Measurements from ENCODE around the gene ZNF346.

The ZNF346 gene

DNA sequence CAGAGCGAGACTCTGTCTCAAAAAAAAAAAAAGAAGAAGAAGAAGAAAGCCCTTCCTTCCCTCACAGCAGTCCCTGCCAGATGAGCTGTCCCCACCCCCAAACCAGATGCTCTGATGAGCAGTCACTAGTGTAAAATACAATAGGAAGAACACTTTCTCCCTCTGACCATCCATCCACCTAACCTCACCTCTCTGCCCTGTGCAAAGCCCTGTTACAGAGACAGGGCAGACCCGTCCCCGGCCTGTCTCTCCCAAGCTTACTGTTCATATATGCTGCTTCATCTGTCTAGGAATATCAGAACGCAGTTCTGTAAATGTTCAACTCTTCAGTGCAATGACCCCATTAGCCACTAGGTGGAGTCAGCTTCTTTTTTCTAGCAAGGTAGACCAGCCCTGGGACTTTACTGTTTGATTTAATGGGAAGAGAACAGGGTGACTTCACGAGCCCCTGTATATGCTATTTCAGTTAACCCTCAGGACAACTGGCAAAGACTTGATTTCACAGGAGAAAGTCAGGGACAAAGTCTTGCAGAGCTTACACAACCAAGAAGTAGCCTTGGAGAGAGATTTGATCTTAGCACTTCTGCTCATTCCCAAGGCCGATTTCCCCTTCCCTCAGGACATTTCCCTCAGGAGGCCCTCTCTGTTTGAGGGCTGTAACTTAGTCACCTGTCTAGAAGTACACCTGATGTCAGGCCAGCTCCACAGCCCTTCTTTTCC lies 49.3 kb downstream of the ZNF346 start:
- peak; percentile 69 for DNase-seq

GRCh38 chr5:177077335-177077734 lies 54.8 kb downstream of the ZNF346 start:
- DNase-seq = no peak

DNA sequence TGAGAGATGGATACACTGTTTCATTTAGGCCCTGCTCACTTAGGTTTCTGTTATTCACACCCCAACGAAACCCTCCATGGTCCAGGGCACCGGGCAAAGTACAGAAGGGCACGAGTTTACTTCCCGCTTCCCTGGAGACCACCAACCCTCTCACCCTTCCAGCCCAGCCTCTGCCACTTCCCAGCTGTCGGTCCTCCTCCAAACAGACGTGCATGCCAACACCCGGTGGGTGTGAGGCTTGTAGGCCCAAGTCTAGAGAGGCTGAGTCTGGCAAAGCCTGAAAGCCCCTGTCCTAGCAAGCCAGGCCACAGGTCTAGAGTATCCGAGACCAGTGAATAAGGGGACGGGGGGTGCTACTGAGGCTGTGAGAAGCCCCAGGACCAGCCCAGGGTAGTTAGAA lies 57.1 kb downstream of the ZNF346 start:
- no peak for DNase-seq

GRCh38 chr5:177080265-177080664 lies 57.8 kb downstream of the ZNF346 start:
- no peak for DNase-seq

DNA sequence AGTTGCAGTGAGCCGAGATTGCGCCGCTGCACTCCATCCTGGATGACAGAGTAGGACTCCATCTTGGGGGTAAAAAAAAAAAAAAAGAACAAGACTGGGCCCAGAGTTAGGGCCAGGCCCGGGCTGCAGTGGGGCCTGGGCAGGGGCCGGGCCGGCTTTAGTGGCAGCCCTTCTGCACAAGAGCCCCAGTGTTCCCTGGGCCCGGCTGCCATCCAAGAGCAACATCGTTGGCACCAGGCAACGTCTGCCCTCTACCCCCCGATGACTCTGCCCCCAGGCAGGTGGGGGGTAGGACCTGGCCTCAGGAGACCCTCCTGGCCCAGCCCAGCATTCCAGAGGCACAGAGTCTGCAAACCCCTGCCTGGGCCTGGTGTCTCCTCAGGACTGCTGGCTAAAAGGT lies 59.4 kb downstream of the ZNF346 start:
- DNase-seq = no peak

DNA sequence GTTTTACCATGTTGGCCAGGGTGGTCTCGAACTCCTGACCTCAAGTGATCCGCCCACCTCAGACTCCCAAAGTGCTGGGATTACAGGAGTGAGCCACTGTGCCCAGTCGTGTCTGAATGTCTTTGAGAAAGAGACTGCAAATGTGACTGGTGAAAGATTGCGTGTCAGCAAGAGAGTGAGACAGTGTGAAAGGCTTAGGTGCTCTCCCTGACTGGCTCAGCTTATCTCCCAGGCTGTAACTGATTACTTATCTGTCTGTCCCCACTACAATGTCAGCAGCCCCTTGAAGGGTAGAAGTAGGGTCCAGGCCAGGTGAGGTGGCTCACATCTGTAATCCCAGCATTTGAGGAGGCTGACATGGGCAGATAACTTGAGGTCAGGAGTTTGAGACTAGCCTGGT lies 60.9 kb downstream of the ZNF346 start:
- no peak for DNase-seq

DNA sequence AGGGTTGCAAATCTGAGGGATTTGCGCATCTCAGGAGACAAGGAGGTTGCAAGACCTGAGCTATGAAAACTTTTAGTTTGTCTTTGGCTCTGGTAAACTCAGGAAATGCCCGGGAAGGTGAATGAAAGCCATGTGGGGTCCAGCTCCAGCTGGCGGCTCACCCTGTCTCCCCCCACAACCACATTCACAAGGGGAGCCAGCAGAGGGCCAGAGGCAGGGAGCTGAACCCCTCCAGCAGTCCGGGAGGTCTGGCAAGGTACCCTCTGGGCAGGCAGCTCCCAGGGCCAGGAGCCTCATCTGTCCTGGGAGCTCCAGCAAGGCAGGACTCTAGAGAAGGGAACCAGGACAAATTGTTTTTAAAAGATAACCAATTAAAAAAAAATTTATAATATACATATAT lies 61.7 kb downstream of the ZNF346 start:
- no peak for DNase-seq

DNA sequence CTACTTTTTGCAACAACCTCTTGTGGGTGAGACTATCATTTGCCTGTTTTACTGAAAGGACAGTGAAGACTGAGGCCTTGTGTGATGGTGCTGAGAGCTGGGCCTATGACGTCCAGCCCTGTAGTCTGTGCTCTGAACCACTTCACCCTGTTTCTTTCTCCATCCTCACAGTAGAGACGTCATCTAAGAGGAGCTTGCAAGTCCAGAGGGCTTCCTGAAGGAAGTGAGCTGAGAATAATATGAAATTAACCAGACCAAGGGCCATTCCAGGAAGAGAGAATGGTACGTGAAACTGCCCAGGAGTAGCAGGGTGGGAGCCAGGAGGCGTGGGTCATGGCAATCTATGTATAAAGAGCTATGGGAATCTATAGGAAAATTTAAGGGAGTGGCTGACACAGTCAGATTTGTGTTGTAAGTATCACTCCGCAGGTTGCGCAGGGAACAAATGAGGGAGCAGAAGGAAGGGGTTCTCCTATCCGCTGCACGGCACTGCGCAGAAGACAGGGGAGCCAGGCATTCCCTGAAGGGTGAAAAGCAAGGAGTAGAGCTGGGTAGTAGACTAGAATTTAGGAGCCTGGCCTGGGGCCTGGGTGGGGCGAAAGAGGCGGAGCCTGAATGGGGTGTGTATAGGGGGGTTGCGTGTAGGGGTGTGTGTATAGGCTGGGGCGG lies 63.6 kb downstream of the ZNF346 start:
- DNase-seq = no peak

DNA sequence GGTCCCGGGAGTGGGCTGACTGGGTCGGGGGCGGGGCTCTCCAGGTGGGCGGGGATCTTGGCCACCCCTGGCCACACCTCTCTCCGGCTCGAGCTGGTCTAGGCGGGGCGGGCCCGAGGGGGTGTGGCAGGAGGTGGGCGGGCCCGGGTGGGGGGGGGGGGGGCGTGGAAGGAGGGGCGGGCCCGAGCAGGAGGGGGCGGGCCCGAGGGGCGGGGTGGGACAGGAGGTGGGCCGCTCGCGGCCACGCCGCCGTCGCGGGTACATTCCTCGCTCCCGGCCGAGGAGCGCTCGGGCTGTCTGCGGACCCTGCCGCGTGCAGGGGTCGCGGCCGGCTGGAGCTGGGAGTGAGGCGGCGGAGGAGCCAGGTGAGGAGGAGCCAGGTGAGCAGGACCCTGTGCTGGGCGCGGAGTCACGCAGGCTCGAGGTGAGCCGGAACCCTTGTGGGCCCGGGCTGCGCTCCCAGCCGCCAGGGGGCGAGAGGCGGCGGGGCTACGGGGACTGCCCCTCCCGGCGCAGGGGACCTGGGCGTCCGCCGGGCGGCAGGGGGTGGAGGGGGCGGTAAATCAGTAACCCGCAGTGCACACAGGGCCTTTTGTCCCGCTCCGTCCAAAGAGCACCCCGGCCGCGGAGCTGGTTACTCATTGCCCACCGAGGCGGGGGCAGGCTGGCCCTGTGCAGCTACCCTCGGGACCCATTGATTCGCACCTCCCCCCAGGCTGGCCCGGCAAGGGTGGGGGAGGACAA lies 64.3 kb downstream of the ZNF346 start, which contains the start of gene FGFR4:
FGFR4 (plus strand) TSS at position 262 of the 744 bp plus-strand sequence. CDS start 2,688 bp downstream, outside the sequence.
- peak; percentile 88 for DNase-seq

GRCh38 chr5:177087398-177088005 lies 65.0 kb downstream of the ZNF346 start:
- no peak for DNase-seq

DNA sequence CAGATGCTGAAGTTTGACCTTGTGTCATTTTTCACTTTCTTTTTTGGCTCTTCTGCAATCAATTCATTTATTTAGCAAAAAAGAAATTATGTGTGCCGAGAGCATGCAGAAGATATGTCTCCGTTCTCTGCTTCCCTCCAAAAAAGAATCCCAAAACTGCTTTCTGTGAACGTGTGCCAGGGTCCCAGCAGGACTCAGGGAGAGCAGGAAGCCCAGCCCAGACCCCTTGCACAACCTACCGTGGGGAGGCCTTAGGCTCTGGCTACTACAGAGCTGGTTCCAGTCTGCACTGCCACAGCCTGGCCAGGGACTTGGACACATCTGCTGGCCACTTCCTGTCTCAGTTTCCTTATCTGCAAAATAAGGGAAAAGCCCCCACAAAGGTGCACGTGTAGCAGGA lies 66.6 kb downstream of the ZNF346 start:
- no peak for DNase-seq

DNA sequence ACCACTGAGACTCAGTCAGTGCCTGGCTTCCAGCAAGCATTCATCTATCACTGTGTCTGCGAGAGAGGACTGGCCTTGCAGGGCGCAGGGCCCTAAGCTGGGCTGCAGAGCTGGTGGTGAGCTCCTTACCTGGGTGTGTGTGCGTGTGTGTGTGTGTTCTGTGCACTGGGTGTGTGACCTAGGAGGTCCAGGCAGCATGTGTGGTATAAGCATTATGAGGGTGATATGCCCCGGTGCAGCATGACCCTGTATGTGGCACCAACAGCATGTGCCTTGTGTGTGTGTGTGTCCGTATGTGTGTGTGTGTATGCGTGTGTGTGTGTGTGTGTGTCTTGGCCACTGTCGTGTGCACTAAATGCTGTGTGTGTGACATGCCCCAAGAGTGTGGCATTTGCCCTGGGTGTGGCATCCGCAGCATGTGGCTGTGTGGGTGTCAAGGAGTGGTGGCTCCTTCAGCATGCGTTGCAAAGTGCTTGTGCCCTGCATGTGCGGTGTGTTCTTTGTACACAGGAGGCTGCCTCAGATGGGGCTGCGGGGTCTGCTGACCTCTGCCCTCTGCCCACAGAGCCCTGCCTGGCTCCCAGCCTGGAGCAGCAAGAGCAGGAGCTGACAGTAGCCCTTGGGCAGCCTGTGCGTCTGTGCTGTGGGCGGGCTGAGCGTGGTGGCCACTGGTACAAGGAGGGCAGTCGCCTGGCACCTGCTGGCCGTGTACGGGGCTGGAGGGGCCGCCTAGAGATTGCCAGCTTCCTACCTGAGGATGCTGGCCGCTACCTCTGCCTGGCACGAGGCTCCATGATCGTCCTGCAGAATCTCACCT lies 67.5 kb downstream of the ZNF346 start:
- DNase-seq = no peak

DNA sequence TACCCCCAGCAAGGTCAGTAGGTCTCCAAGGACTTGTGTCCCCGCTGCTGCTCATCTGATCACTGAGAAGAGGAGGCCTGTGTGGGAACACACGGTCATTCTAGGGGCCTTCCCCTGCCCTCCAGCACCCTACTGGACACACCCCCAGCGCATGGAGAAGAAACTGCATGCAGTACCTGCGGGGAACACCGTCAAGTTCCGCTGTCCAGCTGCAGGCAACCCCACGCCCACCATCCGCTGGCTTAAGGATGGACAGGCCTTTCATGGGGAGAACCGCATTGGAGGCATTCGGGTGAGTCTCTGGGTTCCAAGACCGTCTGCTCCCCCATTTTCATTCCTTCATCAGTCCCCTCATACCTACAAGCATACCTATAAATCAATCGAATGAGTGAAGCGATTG lies 68.3 kb downstream of the ZNF346 start:
- DNase-seq = no peak

DNA sequence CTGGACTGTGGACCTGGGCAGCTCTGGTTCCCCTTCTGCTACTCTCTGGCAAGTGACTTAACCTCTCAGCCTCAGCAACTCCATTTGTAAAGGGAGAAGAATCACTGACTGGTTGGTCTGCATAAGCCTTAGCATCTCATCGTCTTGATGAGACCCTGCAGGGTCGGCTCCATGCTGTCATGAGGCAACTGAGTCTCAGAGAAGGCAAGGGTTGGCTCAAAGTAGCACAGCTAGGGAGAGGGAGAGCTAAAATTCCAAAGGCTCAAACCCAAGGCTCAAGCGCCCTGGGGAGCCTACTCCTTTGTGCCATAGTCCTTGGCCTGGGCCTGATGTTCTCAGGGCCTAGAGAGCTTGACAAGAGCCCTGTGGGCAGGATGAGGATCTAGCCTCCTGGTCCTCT lies 68.7 kb downstream of the ZNF346 start:
- DNase-seq = no peak

GRCh38 chr5:177092178-177093081 lies 69.9 kb downstream of the ZNF346 start:
- no peak for DNase-seq

- DNase-seq = no peak
Measured at GRCh38 chr5:177093082-177093712, 70.7 kb downstream of the ZNF346 start.

GRCh38 chr5:177093803-177094202 lies 71.3 kb downstream of the ZNF346 start:
- DNase-seq = no peak

DNA sequence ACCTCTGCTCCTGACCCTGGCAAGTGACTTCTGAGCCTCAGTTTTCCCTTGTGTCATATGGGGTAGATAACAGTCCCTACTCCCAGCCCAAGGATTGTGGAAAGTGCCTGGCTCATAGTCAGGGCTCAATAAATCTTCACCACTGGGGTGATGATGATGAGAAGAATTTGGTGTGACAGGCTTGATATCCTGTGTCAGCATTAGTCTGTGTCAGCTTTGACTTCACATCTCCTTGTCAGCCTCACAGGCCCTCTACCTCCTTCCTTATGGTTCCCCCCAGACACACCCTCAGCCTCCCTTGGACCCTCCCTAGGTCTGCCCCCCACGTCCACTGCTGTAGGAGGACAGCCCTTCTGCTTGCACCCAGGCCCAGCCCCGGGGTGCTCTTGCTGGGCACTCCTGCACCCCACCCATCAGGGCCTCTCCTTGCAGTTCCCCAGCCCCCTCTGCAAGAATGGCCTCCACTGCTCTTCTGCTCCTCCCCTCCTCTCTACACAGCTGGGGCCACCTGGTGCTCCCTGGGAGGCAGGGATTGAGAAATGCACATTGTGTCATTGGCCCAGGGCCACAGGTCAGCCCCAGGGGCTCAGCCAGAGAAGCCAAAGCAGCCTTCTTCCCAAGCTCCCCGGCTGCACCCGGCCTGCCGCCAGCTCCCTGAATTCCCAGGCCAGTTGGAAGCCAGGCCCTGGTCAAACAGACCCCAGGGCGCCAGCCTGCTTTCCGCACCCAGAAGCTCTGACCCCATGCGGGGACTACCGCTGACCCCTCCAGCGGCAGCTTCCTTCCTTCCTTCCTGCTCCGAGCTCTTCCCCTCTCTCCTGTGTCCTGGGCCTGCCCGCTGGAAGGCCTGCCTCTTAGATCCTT lies 72.0 kb downstream of the ZNF346 start:
- DNase-seq = peak; percentile 82

GRCh38 chr5:177095088-177095669 lies 72.7 kb downstream of the ZNF346 start:
- no peak for DNase-seq

Data from left hindlimb (tissue), 1 donor.